Upper lobe of right lung (tissue), 1 donor: Measurements from ENCODE around the gene PRICKLE1. TPM values are rescaled to one million over a fixed set of nuclear protein-coding genes. Genes with fewer than 3 reads are reported as not detected.

Experiments
- ATAC-seq: fragments of 200-7000 bp; cut with Tn5 transposase; one replicate; pipeline ENCODE4 v1.9.1; 2020; ENCODE audit warnings: mild to moderate bottlenecking, moderate library complexity
- DNase-seq: peaks from one replicate; pipeline ENCODE4 v3.0.0-alpha.2; 2020
- H3K27ac ChIP-seq: fragments of 200-600 bp; one replicate; pipeline ENCODE4 v1.8.0; 2022
- H3K27me3 ChIP-seq: fragments of 200-600 bp; one replicate; pipeline ENCODE4 v1.8.0; 2022; ENCODE audit warnings: mild to moderate bottlenecking
- H3K36me3 ChIP-seq: fragments of 200-600 bp; one replicate; pipeline ENCODE4 v1.8.0; 2022
- H3K4me1 ChIP-seq: fragments of 200-600 bp; one replicate; pipeline ENCODE4 v1.8.0; 2022
- H3K4me3 ChIP-seq: fragments of 200-600 bp; one replicate; pipeline ENCODE4 v1.8.0; 2022; ENCODE audit warnings: mild to moderate bottlenecking
- H3K9me3 ChIP-seq: fragments of 200-600 bp; one replicate; pipeline ENCODE4 v1.8.0; 2022
- CTCF ChIP-seq: fragments of 200-600 bp; IDR thresholded peaks from one replicate; pipeline ENCODE4 v1.8.0; 2022; ENCODE audit warnings: antibody characterized with exemption
- intact Hi-C: fragments of 100-400 bp; cut with DNase I; formaldehyde crosslinking; loops from one replicate; pipeline ENCODE4 v1.11.0; 2022
- total RNA-seq: library from RNA; stranded (reverse); fragmentation: NEBNext Ultra II Directional; extraction: Animal tissue kit (Norgen Biotek cat#: 25700); gene quantifications from one replicate; pipeline ENCODE4 v1.2.1, GENCODE V29; 2021
- donor health status: DM: no; HTN: yes; CAD: no; lungs with severe emphysema.

PRICKLE1 gene
- total RNA-seq, 1 donor from 2014 or later = 18.4 TPM

- ATAC-seq = no peak
- Histone ChIP-seq H3K36me3 (no peaks in the 10 kb centered on the region), H3K4me1 (no peaks in the 10 kb centered on the region), H3K9me3 (no peaks in the 10 kb centered on the region), H3K27me3 (no peaks in the 10 kb centered on the region), H3K27ac (no peak overlapping the region), H3K4me3 (no peak overlapping the region)
- no peak for DNase-seq
- no peak for TF ChIP-seq CTCF
- intact Hi-C loops = no loop called here
Measured at GRCh38 chr12:42498549-42499247, 90.8 kb downstream of the PRICKLE1 start.

GRCh38 chr12:42496886-42497285, 92.7 kb downstream of the PRICKLE1 start:
- Histone ChIP-seq H3K36me3 (no peaks in the 10 kb centered on the region), H3K27ac (no peak overlapping the region), H3K9me3 (no peaks in the 10 kb centered on the region), H3K4me3 (no peak overlapping the region), H3K4me1 (no peaks in the 10 kb centered on the region), H3K27me3 (no peaks in the 10 kb centered on the region)
- intact Hi-C loops = no loop called here
- no peak for TF ChIP-seq CTCF
- ATAC-seq (no peak), DNase-seq (no peak)

- no peak for TF ChIP-seq CTCF
- no peak overlapping the region for H3K4me3 ChIP-seq
- no peaks in the 10 kb centered on the region for H3K4me1 ChIP-seq
- DNase-seq (no peak), ATAC-seq (no peak)
- intact Hi-C loops = no loop called here
- no peaks in the 10 kb centered on the region for H3K9me3 ChIP-seq
- H3K27ac ChIP-seq = no peak overlapping the region
- no peaks in the 10 kb centered on the region for H3K27me3 ChIP-seq
- H3K36me3 ChIP-seq = no peaks in the 10 kb centered on the region
Measured at GRCh38 chr12:42495244-42495643, 94.3 kb downstream of the PRICKLE1 start.

- Histone ChIP-seq H3K9me3 (no peaks in the 10 kb centered on the region), H3K4me3 (no peak overlapping the region), H3K4me1 (no peaks in the 10 kb centered on the region), H3K27me3 (no peaks in the 10 kb centered on the region), H3K36me3 (no peaks in the 10 kb centered on the region), H3K27ac (no peak overlapping the region)
- ATAC-seq = no peak
- TF ChIP-seq CTCF = no peak
- intact Hi-C loops = no loop called here
- no peak for DNase-seq
Measured at GRCh38 chr12:42492267-42492666, 97.3 kb downstream of the PRICKLE1 start.

DNA sequence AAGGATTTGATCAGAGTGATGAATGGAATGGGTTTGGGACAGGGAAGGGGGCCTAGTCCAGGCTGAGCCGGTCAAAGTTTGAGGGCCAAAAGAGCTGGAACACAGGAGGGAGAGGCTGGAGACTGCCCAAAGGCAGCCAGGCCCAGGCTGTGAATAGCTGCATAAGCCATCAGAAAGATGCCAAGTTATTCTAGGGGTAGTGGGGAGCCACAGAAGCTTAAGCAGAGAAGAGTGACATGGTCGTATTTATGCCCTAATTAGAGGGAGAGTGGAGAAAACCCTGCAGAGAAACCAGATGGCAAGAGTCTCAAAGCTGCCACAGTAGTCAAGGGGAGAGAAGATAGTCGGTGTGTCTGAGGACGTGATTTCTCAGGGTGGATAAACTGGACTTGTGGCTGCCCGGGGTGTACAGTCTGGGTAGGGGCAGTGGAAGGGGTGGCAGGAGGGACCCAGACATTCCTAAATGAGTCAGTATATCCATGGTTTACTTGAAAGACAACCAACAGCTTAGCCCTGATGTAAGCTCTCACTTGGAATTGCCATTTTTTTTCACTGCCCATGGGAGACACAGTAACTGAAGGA, 99.2 kb downstream of the PRICKLE1 start:
- H3K9me3 ChIP-seq = no peaks in the 10 kb centered on the region
- ATAC-seq = no peak
- TF ChIP-seq CTCF = no peak
- H3K4me1 ChIP-seq = no peaks in the 10 kb centered on the region
- no peak overlapping the region for H3K4me3 ChIP-seq
- no peak for DNase-seq
- H3K27ac ChIP-seq = no peak overlapping the region
- no peaks in the 10 kb centered on the region for H3K27me3 ChIP-seq
- intact Hi-C loops = no loop called here
- no peaks in the 10 kb centered on the region for H3K36me3 ChIP-seq
